Measurements from ENCODE around the gene MFSD2A. TPM values are rescaled to one million over a fixed set of nuclear protein-coding genes. Genes with fewer than 3 reads are reported as not detected.

MFSD2A gene
- total RNA-seq, 1 donor from 2014 or later = 0.81 TPM

- no peaks in the 10 kb centered on the region for H3K27me3 Mint-ChIP-seq (ENCODE audit: unreplicated experiment)
- no peak for DNase-seq (ENCODE audit: extremely low spot score, unreplicated experiment)
- no peak overlapping the region for H3K27ac Mint-ChIP-seq (ENCODE audit: unreplicated experiment)
- no peak overlapping the region for H3K4me3 Mint-ChIP-seq (ENCODE audit: unreplicated experiment)
- no peak for TF ChIP-seq CTCF (IDR thresholded peaks at IDR 0.05)
- no peaks in the 10 kb centered on the region for H3K36me3 Mint-ChIP-seq (ENCODE audit: unreplicated experiment)
- H3K9me3 Mint-ChIP-seq (ENCODE audit: unreplicated experiment) = peaks cover under 1% of the 10 kb centered on the region
- peaks cover 8% of the 10 kb centered on the region for H3K4me1 Mint-ChIP-seq (ENCODE audit: unreplicated experiment)
These were observed 63.1 kb downstream of the MFSD2A start for GRCh38 chr1:40017951-40018575.

Other genes with a start within 250 kb of the MFSD2A start
- 38.4 and 40.8 TPM in 2 replicates for gene PPIE, start 216.3 kb upstream of the MFSD2A start, total RNA-seq
- gene OXCT2, start 183.8 kb upstream of the MFSD2A start, total RNA-seq = 0.18 TPM in 1 of 2 replicates, not detected in the other
- 0.08 TPM in 1 of 2 replicates, not detected in the other for gene BMP8B, start 166.3 kb upstream of the MFSD2A start, total RNA-seq
- gene TRIT1, start 71.6 kb upstream of the MFSD2A start, total RNA-seq = 13.5 and 15.8 TPM in 2 replicates
- gene MYCL, start 53.2 kb upstream of the MFSD2A start, total RNA-seq = 0.21 TPM in 1 of 2 replicates, not detected in the other
- gene CAP1, start 85.6 kb downstream of the MFSD2A start, total RNA-seq = 367 and 376 TPM in 2 replicates
- gene PPT1, start 142.1 kb downstream of the MFSD2A start, total RNA-seq = 62.6 and 72.1 TPM in 2 replicates
- gene RLF, start 206.2 kb downstream of the MFSD2A start, total RNA-seq = 14.0 TPM in 2 replicates